GM13977 (cell line): ENCODE measurements around the gene QPRT.
"Not testable (repeated sequence)": the region's sequence is repeated elsewhere in the genome, so short reads cannot be mapped to it uniquely, and the experiment has no call there.

ENCODE experiments used
- DNase-seq: peaks from one replicate; pipeline ENCODE4 v3.0.0; 2012; ENCODE audit warnings: low spot score
- CTCF ChIP-seq: IDR thresholded peaks from 2 replicates; pipeline ENCODE4 v1.5.1; 2012; ENCODE audit warnings: mild to moderate bottlenecking, control low read depth; ENCODE audit not compliant: insufficient read depth; ENCODE audit errors: extremely low read depth, missing control alignments
- in situ Hi-C: fragments of 300-500 bp; cut with MboI; formaldehyde crosslinking; loops from one replicate; pipeline ENCODE4 v1.12.0; 2022; ENCODE audit warnings: low sequenced_read_pairs, low pct_unique_long_range_greater_than_20kb, mixed read lengths, inconsistent platforms; ENCODE audit not compliant: unreplicated experiment

The QPRT gene

GRCh38 chr16:29694384-29695195, 15.6 kb downstream of the QPRT start:
- TF ChIP-seq CTCF: no peak
- in situ Hi-C loops: no loop called here
- peak; percentile 15 for DNase-seq

- in situ Hi-C loops: not testable (repeated sequence)
Observed at GRCh38 chr16:29695675-29696074, 16.7 kb downstream of the QPRT start.

GRCh38 chr16:29696881-29697331, 17.9 kb downstream of the QPRT start:
- DNase-seq: no peak
- in situ Hi-C loops: no loop called here
- no peak for TF ChIP-seq CTCF

More at GRCh38 chr16:29695675-29696074, 16.7 kb downstream of the QPRT start:
- not testable (repeated sequence) for DNase-seq

GRCh38 chr16:29697391-29697790, 18.4 kb downstream of the QPRT start:
- DNase-seq: no peak
- in situ Hi-C loops: no loop called here
- no peak for TF ChIP-seq CTCF

GRCh38 chr16:29698042-29698441, 19.1 kb downstream of the QPRT start:
- in situ Hi-C loops: no loop called here
- DNase-seq: no peak
- TF ChIP-seq CTCF: no peak

GRCh38 chr16:29698484-29699323, 19.7 kb downstream of the QPRT start:
- DNase-seq: no peak
- in situ Hi-C loops: no loop called here
- TF ChIP-seq CTCF: no peak
